GM18520 (cell line): ENCODE data around the gene CKAP4.

Experiments
- ATAC-seq: cut with Tn5 transposase; IDR thresholded peaks from one replicate; pipeline ENCODE4 v1.9.1; 2021; ENCODE audit not compliant: unreplicated experiment

The CKAP4 gene

DNA sequence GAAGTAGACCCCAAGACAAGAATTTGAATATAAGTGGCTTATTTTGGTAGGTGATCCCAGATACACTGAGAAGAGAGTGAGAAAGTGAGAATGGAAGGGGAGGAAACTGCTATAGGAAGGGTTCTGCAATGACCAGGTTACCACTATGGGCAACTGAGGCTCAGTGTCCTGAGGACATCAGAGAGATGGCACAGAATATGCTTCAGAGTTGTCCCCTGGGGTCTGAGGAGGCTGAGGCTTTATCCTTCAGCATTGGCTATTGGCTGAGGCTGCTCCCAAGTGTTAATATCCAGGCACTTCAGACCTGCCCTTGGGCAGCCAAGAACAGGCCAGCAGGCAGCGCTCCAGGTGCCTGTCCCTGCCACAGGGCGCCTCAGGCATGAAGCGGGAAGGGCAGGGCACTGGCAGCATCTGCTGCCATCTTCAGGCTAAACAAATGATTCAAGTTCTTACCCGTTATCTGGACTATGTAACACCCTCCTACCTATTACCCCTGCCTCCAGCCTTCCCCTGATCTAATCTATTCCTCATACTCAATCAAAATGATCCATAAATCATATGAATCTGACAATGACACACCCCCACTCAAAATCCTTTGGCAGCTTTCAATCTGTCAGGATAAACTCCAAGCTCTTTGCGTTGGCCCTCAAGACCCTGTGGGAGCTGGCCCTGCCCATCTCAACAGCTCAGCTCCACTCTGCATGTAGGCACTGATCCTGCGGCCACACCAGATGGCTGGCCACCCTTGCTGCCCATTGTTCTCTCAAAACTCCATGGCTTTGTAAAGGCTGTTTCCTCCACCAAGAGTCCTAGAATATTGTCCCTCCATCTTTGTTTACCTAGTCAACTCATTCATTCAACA is 42.4 kb downstream of the CKAP4 start:
- no peak for ATAC-seq

DNA sequence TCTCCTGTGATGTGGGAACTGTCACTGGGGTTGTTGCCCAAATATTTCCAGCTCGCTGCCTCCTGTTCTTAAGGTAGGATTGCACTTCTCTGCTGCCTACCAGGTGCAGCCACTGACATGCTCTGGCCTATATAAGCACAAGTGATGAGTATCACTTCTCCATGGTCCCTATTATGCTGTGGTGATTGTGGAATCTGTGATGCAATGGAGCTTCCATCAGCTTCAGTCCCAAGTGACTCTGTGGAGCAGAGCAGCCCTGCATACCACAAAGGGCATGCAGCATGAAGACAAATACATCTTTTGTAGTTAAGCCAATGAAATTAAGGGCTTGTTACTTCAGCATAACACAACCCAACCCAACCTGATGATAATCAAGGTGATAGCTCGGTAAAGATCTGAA is 43.5 kb downstream of the CKAP4 start:
- ATAC-seq: no peak

DNA sequence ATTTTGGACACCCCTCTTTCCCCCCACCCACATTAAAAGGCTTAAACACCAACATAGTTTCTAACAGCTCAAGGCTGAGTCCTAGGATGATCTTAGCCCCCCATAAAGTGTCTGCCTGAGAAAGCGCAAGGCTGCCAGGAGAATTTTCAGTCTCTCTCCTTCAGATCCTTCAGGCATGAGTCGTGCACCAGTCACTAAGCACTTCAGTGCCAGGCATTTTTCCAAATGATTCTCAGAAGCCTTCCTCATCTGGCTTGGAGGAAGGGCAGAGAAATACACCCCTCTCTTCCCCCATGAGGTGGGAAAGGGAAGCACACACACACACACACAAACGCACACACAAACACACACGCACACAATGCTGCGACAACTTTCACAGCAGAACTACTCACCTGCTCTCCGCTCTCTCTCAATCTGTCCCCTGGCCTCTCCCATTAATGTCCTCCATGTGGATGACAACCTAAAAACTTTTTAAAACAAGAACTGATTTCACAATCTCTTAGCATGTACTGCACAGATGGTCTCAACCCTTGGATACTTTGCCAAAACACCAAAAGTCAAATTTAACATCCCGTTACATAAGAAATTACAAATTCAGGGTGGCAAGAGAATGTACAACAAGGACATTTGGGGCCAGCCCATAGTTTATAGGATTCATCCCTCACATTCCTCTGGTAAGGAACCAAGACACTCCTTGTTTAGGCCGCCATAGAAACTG is 49.8 kb downstream of the CKAP4 start:
- no peak for ATAC-seq

DNA sequence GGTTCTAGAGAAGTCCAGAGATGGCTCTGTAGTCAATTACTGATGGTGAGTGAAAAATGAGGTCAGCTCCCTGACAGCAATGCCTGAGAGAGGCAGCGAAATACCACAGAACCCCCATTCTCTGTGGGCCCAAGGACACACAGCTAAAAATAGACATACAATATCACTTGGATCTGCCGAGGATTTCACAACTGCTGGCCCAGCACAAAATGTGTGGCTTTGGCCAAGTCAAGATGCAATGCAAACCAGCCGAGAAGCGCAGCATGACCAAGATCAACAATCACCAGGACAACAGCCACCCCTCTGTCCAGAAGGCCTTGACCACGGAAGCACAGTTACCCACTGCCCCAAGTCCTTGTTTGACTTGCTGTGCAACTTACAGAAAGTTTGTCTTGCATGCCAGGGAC is 52.2 kb downstream of the CKAP4 start:
- ATAC-seq: no peak

DNA sequence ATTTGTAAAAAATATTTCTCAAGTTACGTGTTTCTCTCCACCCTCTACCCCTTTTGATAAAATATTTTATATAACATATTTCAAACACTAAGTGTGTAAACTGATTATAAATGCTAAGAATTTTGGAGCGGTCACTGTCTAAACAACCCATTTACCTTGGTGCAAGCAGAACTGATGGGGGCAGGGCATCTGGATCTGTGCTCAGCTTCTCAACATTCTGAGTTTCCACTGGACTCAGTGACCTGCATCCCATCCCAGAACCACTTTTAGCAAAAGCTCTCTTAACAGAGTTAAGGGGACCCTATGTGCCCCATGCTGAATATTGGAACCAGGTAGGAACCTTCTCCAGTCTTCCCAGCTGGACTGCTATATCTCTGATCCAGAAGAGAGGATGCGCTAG is 53.5 kb downstream of the CKAP4 start:
- no peak for ATAC-seq

DNA sequence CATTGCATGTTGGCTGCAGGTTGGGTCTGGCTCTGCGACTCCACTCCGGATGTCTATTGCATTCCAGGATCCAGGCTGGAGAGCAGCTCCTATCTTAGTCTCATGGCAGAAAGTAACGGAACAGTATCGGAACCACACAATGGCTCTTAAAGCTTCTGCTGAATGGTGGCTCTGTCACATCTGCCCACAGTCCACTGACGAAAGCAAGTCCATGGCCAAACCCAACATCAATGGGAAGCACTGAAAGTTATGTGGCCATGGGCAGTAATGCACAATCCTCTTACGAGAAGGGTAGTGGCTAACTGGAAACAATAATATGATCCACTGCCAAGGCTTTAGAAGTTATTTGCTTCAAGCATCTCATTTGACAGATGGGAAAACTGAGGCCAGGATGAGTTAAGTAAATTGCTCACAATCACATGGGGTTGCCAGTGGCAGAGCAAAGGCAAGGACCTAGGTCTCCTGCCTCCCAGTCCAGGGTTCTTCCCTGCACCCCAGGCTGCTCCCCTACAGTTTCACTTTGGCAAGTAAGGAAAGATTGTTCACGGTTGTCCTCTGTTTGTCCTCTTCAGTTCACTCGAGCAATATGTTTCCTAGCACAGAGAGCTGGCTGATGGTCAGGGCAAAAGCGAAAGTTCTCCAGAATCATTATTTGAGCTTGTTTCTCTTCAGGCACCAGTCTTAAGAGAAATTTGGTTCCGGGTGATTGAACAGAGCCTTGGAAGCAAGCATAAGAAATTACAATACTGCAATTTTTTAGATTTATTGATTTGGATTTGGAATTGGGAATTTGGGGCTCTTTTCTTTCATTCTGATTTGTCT is 54.2 kb downstream of the CKAP4 start:
- ATAC-seq: no peak

DNA sequence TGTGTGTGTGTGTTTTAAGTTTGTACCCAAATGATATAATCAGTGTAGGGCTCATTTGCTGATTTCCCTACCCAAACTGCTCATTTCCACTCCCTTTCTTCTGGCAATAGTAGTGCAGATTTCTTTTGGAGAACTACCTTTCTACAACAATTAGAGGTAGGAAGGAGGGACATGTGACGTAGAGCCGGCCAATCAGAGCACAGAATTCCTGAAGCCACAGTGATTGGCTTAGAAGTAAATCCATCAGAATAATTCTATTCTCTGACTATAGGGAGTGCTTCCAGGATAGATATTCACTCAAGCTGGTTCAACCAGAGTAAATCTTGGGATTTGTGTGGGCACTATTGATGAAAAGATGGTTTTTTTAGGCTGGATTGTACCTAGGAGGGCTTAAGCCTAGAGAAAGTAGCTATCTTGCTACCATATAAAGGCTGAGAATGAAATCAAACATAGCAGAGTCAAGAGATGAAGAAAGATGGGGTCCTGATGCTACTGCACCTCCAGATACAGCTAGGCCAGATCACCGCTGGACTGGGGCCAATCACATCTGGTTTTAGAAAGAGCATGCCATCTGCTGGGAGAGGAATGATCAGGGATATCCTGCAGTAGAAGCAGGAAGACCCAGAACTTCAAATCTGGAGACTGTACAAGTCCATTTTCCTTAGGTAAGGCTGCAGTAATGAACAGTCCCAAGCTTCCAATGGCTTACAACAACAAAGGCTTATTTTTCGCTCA is 55.0 kb downstream of the CKAP4 start:
- ATAC-seq: no peak

DNA sequence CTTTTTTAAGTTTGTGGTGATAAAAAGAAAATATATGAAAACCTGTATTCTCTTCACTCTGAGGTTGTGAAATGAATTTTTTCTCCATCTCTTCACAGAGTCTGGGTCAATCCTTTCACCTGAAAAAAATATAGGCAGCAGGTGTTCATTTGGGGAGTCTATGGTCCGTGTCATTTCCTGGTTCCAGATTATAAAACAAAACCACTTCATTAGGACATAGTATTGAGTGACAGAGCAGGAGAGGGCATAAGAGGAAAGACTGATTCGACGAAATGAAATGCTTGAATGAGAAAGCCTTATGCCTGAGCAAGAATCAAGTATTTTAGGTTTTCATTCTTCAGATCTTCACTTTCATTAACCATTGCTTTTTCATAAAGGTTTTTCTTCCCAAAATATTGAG is 57.2 kb downstream of the CKAP4 start:
- ATAC-seq: no peak

DNA sequence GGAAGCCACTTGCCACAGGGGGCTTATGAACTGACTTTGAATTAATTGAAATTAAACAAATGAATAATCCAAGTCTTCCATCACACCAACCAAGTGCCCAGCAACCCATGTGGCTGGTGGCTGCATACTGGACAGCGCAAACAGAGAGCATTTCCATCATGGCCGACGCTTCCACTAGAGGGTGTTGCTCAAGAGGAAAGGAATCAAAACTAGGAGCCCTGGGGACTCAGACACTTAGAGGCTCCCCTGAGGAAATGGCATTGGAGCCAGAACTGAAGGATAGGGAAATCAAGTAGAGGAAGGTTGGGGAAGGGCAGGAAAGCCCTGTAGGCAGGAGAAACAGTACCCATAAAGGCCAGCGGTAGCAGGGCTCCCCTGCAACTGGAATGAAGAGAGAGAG is 58.5 kb downstream of the CKAP4 start:
- no peak for ATAC-seq

DNA sequence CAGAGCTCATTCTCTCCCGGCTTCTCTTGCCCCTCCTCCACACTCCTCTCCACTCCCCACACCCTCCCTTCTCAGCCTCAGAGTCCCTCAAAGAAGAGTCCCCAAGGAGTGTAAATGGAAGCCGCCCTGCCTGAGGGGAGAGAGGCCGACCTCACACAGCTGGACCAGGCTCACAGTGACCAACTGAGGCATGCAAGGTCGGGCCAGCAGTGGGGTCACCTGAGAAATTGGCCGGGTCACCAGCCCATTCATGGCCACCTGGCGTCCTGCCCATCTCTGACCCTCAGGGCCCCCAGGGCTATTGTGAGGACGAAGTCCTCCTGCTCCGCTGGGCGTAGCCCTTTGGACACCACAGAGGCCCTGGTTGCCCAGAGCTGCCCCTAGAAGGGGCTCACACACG is 59.6 kb downstream of the CKAP4 start:
- ATAC-seq: no peak
